Suprapubic skin (tissue), 4 donors: ENCODE results near the gene PHACTR1. TPM values are rescaled to one million over a fixed set of nuclear protein-coding genes. Genes with fewer than 3 reads are reported as not detected.

ENCODE experiments used
- DNase-seq, 2 donors: peaks; one replicate each; pipeline ENCODE4 v3.0.0-alpha.2; 2019; ENCODE audit warnings: low spot score in 2 of 2
- H3K27ac ChIP-seq: fragments of 200-600 bp; sonication (generic); one replicate; pipeline ENCODE4 v1.5.1; 2019
- H3K27me3 ChIP-seq: fragments of 200-600 bp; sonication (generic); one replicate; pipeline ENCODE4 v1.5.1; 2019
- H3K36me3 ChIP-seq: fragments of 200-600 bp; sonication (generic); one replicate; pipeline ENCODE4 v1.5.1; 2019
- H3K4me1 ChIP-seq: fragments of 200-600 bp; sonication (generic); one replicate; pipeline ENCODE4 v1.5.1; 2019
- H3K4me3 ChIP-seq: fragments of 200-600 bp; sonication (generic); one replicate; pipeline ENCODE4 v1.5.1; 2019; ENCODE audit warnings: mild to moderate bottlenecking
- H3K9me3 ChIP-seq: fragments of 200-600 bp; sonication (generic); one replicate; pipeline ENCODE4 v1.5.1; 2019
- EP300 ChIP-seq: sonication (generic); formaldehyde crosslinking; IDR thresholded peaks from one replicate; pipeline ENCODE4 v1.6.1; 2017; ENCODE audit warnings: antibody characterized with exemption
- POLR2A ChIP-seq, 2 donors: fragments of 450-650 bp; IDR thresholded peaks; one replicate each; pipeline ENCODE4 v1.6.1; 2017; ENCODE audit warnings: antibody characterized with exemption in 2 of 2, mild to moderate bottlenecking in 2 of 2, moderate library complexity in 2 of 2
- POLR2AphosphoS5 ChIP-seq, 3 donors: sonication (generic); formaldehyde crosslinking; IDR thresholded peaks; one replicate each; pipeline ENCODE4 v1.6.1; 2017; ENCODE audit warnings: antibody characterized with exemption in 3 of 3
- WGBS: methylation state at CpG from one replicate; pipeline ENCODE4 v1.1.5; 2018; 5-methylcytosine and 5-hydroxymethylcytosine counted together
- total RNA-seq, 4 donors: library from RNA; depleted of rRNA; stranded (reverse); fragments of >200 nt; gene quantifications; one replicate each; pipeline ENCODE4 v1.1.0, GENCODE V29; 2016
- TF ChIP-seq, protein P1 (sequence below), 2 donors: fragments of 200-600 bp in 1 of 2; fragments of 450-650 bp in 1 of 2; sonication (generic) in 1 of 2; IDR thresholded peaks; one replicate each; pipeline ENCODE4 v1.5.1; 2016 to 2019; ENCODE audit warnings: antibody characterized with exemption in 2 of 2, mild to moderate bottlenecking in 1 of 2, moderate library complexity in 1 of 2

Gene PHACTR1
- total RNA-seq, 4 donors from 2014 or later, result 4.0 to 8.2 (median 6.4) TPM

DNA sequence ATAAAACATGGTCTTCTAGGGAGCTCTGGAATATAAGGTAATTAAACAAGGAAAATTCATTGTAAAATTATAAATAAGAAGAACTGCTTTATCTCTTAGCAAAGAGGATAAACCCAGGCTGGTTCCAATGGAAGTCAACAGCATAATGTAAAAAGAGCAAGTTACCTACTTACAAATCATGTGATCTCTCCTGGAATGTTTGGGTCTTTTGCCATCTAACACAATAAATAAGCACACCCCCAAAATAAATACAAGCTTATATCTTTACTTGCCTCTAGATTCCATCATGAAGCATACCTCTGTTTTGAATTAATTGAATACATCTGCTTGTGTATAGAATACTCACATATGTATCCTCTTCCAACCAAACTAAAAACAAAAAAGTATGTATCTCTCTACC is 2.5 kb upstream of the PHACTR1 start:
- DNase-seq, result no peak
- no peaks in the 10 kb centered on the region for H3K4me1 ChIP-seq
- no peak overlapping the region for H3K27ac ChIP-seq
- peaks cover 74% of the 10 kb centered on the region for H3K27me3 ChIP-seq
- no peaks in the 10 kb centered on the region for H3K36me3 ChIP-seq
- no peak overlapping the region for H3K4me3 ChIP-seq
- TF ChIP-seq POLR2A (IDR thresholded peaks at IDR 0.05), result no peak
- TF ChIP-seq, protein P1, sequence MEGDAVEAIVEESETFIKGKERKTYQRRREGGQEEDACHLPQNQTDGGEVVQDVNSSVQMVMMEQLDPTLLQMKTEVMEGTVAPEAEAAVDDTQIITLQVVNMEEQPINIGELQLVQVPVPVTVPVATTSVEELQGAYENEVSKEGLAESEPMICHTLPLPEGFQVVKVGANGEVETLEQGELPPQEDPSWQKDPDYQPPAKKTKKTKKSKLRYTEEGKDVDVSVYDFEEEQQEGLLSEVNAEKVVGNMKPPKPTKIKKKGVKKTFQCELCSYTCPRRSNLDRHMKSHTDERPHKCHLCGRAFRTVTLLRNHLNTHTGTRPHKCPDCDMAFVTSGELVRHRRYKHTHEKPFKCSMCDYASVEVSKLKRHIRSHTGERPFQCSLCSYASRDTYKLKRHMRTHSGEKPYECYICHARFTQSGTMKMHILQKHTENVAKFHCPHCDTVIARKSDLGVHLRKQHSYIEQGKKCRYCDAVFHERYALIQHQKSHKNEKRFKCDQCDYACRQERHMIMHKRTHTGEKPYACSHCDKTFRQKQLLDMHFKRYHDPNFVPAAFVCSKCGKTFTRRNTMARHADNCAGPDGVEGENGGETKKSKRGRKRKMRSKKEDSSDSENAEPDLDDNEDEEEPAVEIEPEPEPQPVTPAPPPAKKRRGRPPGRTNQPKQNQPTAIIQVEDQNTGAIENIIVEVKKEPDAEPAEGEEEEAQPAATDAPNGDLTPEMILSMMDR (IDR thresholded peaks at IDR 0.05), result no peak
- TF ChIP-seq POLR2AphosphoS5 (IDR thresholded peaks at IDR 0.05), result no peak
- TF ChIP-seq EP300, result no peak
- no peaks in the 10 kb centered on the region for H3K9me3 ChIP-seq

DNA sequence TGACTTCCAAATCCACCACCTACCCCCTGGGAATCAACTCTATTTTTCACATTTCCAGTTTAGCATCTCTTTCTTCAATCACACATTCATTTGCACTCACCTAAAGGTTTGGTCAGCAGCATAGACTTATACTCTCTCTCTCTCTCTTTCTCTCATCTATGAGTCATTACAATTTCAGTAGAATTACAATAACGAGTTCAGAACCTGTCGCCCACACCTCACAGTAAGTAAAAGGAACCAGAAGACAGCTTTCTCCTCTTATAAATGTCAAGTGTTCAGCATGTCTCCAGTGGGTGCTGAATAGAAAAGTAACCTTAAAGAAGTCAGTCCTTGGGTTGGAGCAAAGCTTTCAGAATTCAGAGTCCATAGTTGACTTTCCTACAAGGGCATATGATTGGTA is 1.1 kb upstream of the PHACTR1 start:
- TF ChIP-seq POLR2A (IDR thresholded peaks at IDR 0.05) (no peak), EP300 (no peak), POLR2AphosphoS5 (IDR thresholded peaks at IDR 0.05) (no peak)
- TF ChIP-seq, protein P1 (IDR thresholded peaks at IDR 0.05), result no peak
- Histone ChIP-seq H3K4me1 (no peaks in the 10 kb centered on the region), H3K9me3 (no peaks in the 10 kb centered on the region), H3K27me3 (peaks cover 74% of the 10 kb centered on the region), H3K27ac (no peak overlapping the region), H3K36me3 (no peaks in the 10 kb centered on the region), H3K4me3 (no peak overlapping the region)
- WGBS, result 79% methylated on average over 2 of the region's 2 CpGs
- DNase-seq, result no peak

DNA sequence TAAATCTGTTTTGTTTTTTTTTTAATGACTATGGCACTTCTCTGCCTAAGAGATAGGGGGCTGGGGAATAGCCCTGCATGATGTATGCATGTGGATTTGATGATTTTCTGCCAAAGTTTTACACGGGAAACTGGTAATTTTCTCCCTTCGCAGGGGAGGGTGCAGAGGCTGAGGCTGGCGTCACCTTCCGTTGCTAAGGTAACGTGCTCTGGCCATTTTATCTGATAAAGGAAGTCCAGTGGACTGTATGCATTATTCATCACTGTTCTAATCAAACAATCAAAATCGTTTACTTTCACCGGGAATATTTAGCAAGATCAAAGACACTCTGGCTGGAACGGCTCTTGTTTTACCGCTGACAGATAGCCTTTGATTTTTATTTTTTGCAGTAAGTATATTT is 789 bp downstream of the PHACTR1 start:
- 39% methylated on average over 9 of the region's 9 CpGs for WGBS
- H3K27me3 ChIP-seq, result peaks cover 66% of the 10 kb centered on the region
- DNase-seq, result no peak
- H3K4me3 ChIP-seq, result no peak overlapping the region
- no peaks in the 10 kb centered on the region for H3K4me1 ChIP-seq
- TF ChIP-seq POLR2AphosphoS5 (IDR thresholded peaks at IDR 0.05) (no peak), EP300 (no peak), POLR2A (IDR thresholded peaks at IDR 0.05) (no peak)
- TF ChIP-seq, protein P1 (IDR thresholded peaks at IDR 0.05), result no peak
- no peaks in the 10 kb centered on the region for H3K9me3 ChIP-seq
- H3K27ac ChIP-seq, result no peak overlapping the region
- no peaks in the 10 kb centered on the region for H3K36me3 ChIP-seq

DNA sequence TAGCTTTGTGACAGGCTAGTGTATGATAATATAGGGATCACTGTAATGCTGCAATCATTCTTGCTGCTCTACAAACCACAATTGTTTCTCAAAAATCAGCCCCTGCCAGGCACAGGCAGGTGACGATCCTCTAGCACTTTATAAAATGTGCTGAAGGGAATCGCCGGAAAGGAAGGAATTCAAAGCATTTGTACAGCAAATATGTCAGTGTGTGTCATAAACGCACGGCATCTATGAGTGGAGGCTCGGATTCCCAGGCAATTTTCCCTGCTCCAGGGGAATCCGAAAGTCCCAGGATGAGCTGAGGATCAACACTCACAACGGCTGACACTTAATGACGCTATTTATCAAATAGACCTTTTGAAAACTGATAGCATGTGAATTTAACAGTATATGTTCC is 1.4 kb downstream of the PHACTR1 start:
- TF ChIP-seq, protein P1 (IDR thresholded peaks at IDR 0.05), result no peak
- no peak for TF ChIP-seq POLR2A (IDR thresholded peaks at IDR 0.05)
- Histone ChIP-seq H3K36me3 (no peaks in the 10 kb centered on the region), H3K27me3 (peaks cover 67% of the 10 kb centered on the region), H3K9me3 (no peaks in the 10 kb centered on the region), H3K4me1 (no peaks in the 10 kb centered on the region), H3K27ac (no peak overlapping the region), H3K4me3 (no peak overlapping the region)
- 17% methylated on average over 9 of the region's 9 CpGs for WGBS
- no peak for DNase-seq

DNA sequence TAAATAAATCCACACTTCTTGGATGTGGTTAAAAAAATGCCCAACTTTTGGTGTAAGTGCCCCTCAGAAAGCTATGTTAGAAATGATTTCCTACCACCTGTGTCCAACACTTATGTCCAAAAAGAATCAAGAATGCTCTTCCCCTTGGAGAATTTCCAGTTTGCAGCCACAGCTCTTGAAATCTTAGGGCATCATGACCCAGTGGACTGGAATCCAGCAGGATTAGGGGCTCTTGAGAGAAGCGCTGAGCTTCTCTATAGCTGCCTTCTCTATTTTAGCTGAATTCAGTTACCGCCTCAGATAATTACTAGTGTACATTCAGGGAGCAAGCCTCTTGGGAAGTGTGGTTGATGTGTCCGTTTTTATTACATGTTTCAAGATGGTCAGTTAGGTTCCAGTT is 2.5 kb downstream of the PHACTR1 start:
- WGBS, result 57% methylated on average over 3 of the region's 3 CpGs
- DNase-seq, result no peak
- H3K36me3 ChIP-seq, result no peaks in the 10 kb centered on the region

More for the DNA sequence above, 2.5 kb downstream of the PHACTR1 start:
- no peaks in the 10 kb centered on the region for H3K4me1 ChIP-seq
- peaks cover 63% of the 10 kb centered on the region for H3K27me3 ChIP-seq
- no peaks in the 10 kb centered on the region for H3K9me3 ChIP-seq
- no peak overlapping the region for H3K27ac ChIP-seq
- H3K4me3 ChIP-seq, result no peak overlapping the region
- no peak for TF ChIP-seq POLR2A (IDR thresholded peaks at IDR 0.05)
- no peak for TF ChIP-seq POLR2AphosphoS5 (IDR thresholded peaks at IDR 0.05)
- TF ChIP-seq EP300, result no peak
- TF ChIP-seq, protein P1 (IDR thresholded peaks at IDR 0.05), result no peak
